GM18505 (cell line): ENCODE measurements around the gene OLFM2.
"Not testable (repeated sequence)": the region's sequence is repeated elsewhere in the genome, so short reads cannot be mapped to it uniquely, and the experiment has no call there.

Experiments
- ATAC-seq: cut with Tn5 transposase; IDR thresholded peaks from one replicate; pipeline ENCODE4 v1.9.1; 2021; ENCODE audit not compliant: unreplicated experiment
- POLR2A ChIP-seq: IDR thresholded peaks from 4 replicates; pipeline ENCODE4 v1.6.1; 2011; ENCODE audit warnings: borderline replicate concordance; ENCODE audit not compliant: insufficient read depth, insufficient read length; ENCODE audit errors: extremely low read depth

The OLFM2 gene

DNA sequence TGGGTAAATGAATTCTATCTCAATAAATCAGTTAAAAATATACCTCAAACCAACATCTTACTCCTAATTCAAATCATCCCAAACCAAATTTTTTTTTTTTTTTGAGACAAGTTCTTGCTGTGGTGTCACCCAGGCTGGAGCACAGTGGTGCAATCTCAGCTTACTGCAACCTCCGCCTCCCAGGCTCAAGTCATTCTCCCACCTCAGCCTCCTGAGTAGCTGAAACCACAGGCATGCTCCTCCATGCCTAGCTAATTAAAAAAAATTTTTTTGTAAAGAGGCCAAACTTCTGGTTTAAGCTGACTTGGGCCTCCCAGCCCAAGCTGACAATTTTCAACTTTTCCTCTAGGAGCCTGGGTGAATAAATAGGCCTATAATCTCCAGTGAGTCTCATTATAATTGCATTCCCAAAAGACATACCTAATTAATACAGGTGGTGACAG is 22.1 kb upstream of the OLFM2 start:
- ATAC-seq, result no peak
- TF ChIP-seq POLR2A, result no peak

DNA sequence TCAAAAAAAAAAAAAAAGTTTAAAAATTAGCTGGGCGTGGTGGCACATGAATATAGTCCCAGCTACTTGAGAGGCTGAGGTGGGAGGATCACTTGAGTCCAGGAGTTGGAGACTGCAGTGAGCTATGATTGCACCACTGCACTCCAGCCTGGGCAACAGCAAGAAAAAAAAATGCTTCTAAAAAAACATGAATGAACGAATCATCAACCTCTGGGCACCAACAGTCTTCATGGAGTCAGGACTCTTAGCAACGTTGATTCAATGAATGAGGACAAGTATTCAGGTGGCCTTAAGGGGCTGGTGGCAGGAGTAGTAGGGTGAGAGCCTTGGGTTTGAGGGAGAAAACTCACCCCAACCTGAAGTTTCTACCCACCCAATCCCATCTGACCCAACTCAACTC is 20.6 kb upstream of the OLFM2 start:
- no peak for TF ChIP-seq POLR2A
- ATAC-seq, result no peak

DNA sequence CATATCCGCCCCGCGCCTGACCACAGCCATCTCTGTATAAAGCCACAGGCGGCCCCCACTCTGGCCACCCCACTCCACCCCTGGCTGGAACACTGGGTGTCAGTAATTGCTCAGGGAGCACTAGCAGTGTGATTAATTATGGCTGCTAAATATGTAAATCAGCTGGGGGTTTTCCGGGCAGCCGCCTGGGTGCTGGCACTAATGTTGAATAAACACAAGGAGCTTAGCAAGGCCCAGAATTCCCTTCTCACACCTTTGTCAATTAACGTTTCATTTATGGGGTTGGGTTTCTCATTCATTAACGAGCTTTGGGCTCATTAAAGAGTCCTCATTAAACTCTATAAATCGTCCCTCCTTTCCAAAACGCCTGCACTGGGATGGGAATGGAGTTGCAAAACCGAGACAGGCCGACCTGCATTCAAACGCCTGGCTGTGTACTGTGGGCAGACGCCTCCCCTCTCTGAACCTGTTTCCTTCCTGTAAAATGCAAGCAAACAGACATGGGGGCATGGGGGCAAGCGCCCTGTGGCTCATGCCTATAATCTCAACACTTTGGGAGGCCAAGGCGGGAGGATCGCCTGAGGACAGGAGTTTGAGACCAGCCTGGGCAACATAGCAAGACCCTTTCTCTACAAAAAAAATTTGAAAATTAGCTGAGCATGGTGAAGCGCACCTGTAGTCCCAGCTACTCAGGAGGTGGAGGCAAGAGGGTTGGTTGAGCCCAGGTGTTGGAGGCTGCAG is 17.7 kb upstream of the OLFM2 start:
- TF ChIP-seq POLR2A, result no peak

DNA sequence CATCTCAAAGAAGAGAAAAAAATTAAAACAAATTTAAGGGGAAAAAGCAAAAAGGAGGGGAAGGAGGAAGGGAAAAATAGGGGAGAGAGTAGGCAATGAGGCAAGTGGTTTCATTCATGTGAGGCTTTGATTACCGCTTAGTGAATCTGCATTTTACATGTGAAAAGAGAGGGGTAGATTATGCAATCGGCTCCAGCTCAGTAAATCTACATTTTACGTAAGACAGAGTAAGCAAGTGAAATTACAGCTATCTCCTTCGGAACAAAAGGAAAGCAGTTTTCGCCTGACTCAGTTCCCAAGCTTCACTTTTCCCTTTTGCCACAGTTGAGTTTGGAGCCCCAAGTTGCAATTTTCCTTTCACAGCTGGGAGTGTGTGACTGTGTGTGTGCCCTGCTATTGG is 16.0 kb upstream of the OLFM2 start:
- no peak for TF ChIP-seq POLR2A
- no peak for ATAC-seq

More for the DNA sequence above, 17.7 kb upstream of the OLFM2 start:
- ATAC-seq, result no peak

DNA sequence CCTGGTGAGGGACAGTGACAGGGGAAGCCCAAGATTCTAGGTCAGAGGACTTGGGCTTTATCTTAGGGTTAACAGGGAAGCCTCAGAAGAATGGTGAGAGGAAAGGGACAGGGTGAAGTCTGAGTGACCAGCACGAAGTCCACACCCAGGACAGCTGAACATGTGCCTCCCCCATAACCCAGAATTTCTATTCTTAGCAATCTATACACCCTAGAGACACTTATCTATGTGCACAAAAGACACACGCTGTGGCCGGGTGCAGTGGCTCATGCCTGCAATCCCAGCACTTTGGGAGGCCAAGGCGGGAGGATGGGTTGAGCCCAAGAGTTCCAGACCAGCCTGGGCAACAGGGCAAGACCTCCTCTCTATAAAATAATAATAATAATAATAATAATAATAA is 11.1 kb upstream of the OLFM2 start:
- TF ChIP-seq POLR2A, result no peak

DNA sequence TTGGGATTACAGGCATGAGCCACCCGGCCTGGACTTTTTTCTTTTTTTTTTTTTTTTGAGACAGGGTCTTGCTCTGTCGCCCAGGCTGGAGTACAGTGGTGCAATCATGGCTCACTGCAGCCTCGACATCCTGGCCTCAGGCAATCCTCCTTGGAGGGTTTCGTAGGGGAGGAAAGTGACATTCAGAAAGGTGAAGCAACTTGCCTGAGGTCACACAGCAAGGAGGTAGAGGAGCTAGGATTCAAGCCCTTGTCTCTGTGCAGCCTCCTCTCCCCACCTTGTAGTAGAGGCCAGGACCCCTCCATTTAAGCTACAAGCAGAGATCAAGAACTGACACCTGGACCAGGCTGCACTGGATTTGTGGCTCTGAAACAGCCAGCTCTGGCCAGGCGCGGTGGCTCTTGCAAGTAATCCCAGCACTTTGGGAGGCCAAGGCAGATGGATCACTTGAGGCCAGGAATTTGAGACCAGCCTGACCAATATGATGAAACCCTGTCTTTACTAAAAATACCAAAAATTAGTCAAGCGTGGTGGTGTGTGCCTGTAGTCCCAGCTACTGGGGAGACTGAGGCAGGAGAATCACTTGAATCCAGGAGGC is 10.3 kb upstream of the OLFM2 start:
- ATAC-seq, result not testable (repeated sequence)

More for the DNA sequence above, 11.1 kb upstream of the OLFM2 start:
- no peak for ATAC-seq

DNA sequence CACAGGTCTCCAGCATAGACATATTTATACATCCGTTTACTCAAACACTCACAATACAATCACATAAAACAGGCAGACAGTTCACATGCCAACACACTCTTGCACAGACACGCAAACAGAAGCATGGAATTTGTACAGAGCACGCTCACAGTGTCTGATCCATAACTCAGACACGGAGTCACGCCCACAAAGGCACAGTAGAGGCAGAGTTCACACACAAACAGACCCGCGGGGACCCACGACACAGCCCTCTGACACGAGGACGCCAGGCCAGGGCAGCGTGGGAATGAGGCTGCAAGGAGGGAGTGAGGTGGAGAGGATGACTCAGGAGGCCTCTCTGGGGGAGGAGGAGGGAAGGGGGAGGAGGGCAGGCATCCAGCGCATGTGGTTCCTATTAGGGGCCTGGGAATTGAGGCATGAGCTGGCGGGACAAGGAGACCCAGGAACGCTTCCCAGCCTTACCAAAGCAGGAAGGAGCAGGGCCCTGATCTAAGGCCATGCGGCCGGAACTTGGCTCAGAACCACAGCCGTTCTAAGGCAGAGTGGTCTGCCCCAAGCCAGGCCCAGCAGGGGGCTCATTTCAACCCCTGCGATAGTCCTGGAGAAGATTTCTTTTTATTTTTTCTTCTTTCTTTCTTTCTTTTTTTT is 9.1 kb upstream of the OLFM2 start:
- no peak for ATAC-seq

DNA sequence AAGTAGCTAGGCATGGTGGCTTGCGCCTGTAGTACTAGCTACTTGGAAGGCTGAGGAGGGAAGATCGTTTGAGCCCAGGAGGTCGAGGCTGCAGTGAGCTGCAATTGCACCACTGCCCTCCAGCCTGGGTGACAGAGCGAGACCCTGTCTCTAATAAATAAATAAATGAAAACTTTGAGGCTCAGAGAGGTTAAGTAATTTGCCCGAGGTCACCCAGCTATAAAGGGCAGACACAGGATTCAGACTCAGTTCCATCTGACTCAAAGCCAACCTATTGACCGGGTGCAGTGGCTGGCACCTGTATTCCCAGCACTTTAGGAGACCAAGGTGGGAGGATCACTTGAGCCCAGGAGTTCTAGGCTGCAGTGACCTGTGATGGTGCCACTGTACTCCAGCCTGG is 7.4 kb upstream of the OLFM2 start:
- no peak for TF ChIP-seq POLR2A
- ATAC-seq, result no peak

More for the DNA sequence above, 9.1 kb upstream of the OLFM2 start:
- TF ChIP-seq POLR2A, result no peak

DNA sequence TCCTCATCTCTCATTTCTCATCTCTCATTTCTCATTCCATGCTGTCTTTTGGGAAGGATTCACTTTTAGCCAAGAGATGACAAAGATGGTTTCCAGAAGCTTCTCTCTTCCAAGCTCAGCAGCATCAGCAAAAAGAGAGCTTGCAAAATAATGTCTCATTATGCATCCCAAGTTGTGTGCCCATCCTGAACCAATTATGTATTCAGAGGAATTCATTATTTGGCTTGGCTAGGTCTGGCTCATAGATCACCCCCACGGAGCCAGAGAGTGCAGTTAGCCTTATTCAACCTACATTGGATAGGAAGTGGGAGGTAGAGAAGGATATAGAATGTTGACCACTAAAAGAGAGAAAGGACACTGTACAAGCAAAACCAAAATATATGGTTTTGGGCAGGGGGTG is 5.4 kb upstream of the OLFM2 start:
- no peak for TF ChIP-seq POLR2A
- ATAC-seq, result no peak

DNA sequence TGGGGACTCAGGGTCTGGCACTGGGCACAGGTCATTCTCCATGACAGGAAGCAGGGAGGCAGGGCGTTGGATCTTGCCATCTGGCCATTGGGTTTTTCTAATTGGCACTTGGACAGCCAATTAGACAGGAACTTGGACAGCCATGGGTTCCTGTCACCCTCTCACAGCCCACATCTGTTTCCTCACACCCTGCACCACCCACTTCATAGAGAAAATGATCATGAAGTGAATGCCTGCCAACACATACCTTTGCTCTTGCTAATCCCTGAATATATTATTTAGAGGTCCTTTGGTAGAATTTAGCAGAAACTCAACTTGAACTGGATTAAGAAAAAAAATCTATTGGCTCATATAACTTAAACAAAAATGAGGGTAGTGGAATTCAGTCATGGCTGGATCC is 4.9 kb upstream of the OLFM2 start:
- TF ChIP-seq POLR2A, result no peak
- ATAC-seq, result no peak

DNA sequence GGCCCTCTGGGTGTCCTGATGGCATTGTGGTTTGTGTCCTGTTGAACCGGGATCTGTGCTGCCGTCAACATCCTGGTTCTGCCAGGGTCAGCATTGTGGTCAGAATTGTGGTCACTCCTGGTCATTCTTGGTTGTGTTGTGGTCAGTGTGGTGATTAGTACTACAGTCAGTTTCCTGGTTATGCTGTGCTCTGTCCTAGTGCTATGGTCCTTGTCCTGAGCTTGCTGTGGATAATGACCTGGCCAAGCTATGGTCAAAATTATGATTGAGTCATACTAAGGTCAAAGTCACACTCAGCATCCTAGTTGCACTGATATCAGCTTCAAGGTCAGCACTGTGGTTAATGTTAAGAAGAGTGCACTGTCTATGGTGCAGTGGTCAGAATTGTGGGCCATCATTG is 4.5 kb upstream of the OLFM2 start:
- ATAC-seq, result no peak
- no peak for TF ChIP-seq POLR2A

DNA sequence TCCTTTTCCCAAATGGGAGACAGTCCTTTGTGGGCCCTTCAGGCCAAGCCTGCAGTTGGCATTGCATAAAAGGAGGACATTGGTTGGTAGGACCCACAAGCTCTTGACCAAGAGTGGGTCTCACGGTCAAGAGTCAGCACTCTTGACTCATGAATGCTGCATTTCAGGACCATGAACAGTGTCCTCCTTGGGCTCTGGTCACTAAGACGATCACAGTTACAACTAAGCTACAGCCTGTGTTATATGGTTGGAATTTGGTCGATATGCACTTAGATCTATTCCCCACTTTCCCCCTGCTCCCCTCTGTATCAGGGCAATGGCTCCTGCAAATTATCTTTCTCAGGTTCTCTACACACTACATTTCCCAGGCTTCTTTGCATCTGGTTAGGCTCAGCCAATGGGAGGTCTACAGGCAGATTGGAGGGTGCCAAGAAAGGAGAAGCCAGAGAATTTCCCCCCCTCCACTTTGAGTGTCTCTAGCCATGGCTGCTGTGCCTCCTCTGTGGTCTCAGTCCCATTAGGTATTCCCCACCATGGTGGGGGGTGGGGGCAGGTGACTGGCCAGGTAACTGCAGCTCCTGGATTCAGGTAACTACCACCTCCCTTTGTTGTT is 3.1 kb upstream of the OLFM2 start:
- TF ChIP-seq POLR2A, result no peak
- no peak for ATAC-seq

DNA sequence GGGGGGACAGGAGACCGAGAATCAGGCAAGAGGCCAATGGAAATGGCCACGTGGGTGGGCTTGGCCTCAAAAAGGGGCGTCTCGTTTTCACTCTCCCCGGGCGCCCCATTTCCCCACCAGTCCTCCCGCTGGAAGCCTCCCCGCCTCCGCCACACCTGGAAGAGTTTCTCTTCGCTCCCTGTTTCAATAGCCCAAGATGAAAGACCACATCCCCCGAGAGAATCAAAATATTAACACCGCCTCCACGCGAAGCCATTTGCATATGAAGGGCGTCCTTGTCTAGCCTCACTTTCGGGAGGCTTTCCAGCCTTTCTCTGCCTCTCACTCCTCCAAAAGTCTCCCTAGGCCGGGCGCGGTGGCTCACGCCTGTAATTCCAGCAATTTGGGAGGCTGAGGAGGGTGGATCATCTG is 691 bp upstream of the OLFM2 start:
- TF ChIP-seq POLR2A, result no peak
- no peak for ATAC-seq
